AG04449 (cell line): ENCODE results near the gene NSUN2.
"Not testable (repeated sequence)": the region's sequence is repeated elsewhere in the genome, so short reads cannot be mapped to it uniquely, and the experiment has no call there.

ENCODE experiments used
- CTCF ChIA-PET: fragments of 350-600 bp; formaldehyde crosslinking; extraction: SDS; loops from one replicate; lab custom pipeline; 2021; ENCODE audit warnings: antibody characterized with exemption; lab: Yijun Ruan, JAX
- POLR2A ChIA-PET: fragments of 400-600, 350-600 bp; formaldehyde crosslinking; extraction: SDS; loops from one replicate; lab custom pipeline; 2020; ENCODE audit warnings: antibody characterized with exemption, inconsistent platforms; lab: Yijun Ruan, JAX
- DNase-seq: peaks from one replicate; pipeline ENCODE4 v3.0.0-alpha.2; 2010; ENCODE audit warnings: low read depth, low spot score
- H3K4me3 ChIP-seq: 2 replicates; pipeline ENCODE4 v1.5.1; 2011; ENCODE audit warnings: low read depth, mild to moderate bottlenecking, control low read depth, low read length
- CTCF ChIP-seq: IDR thresholded peaks from one replicate; pipeline ENCODE4 v1.5.1; 2011; ENCODE audit warnings: mild to moderate bottlenecking, moderate library complexity, low read length, control low read depth, inconsistent platforms; ENCODE audit not compliant: insufficient read depth; ENCODE audit errors: missing control alignments

Gene NSUN2

DNA sequence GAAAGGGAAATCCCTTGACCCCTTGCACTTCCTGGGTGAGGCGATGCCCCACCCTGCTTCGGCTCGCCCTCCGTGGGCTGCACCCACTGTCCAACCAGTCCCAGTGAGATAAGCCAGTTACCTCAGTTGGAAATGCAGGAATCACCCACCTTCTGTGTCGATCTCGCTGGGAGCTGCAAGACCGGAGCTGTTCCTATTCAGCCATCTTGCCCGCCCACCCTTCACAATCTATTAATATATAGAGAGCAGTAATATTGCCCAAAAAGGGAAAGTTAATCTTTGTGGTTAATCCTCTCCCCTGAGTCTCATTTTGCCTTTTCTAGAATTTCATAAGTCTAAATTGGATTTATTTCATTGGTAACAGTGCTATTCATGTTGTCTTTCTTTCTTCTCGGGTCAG lies 16.8 kb upstream of the NSUN2 start:
- no peak for TF ChIP-seq CTCF
- CTCF ChIA-PET = no interaction called here
- no peak for DNase-seq
- POLR2A ChIA-PET = interaction anchor here (0.5 kb wide), 1 partner anchor 13 kb away, joined by 3 read pairs; no protein-coding TSS in a partner anchor
- H3K4me3 ChIP-seq = no peak overlapping the region

DNA sequence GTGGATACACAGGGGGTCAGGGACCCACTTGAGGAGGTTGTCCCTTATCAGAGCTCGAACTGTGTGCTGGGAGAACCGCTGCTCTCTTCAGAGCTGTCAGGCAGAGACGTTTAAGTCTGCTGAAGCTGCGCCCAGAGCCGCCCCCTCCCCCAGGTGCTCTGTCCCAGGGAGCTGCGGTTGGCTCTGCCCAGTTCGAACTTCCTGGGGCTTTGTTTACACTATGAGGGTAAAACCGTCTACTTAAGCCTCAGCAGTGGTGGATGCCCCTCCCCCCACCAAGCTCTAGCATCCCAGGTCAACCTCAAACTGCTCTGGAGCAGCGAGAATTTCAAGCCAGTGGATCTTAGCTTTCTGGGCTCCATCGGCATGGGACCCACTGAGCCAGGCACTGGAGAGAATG lies 16.3 kb upstream of the NSUN2 start:
- CTCF ChIA-PET = no interaction called here
- TF ChIP-seq CTCF = no peak

GRCh38 chr5:6645571-6646362 lies 12.9 kb upstream of the NSUN2 start:
- H3K4me3 ChIP-seq, CTCF ChIA-PET, DNase-seq, POLR2A ChIA-PET: not testable (repeated sequence)

More for the DNA sequence above, 16.3 kb upstream of the NSUN2 start:
- no peak for DNase-seq
- POLR2A ChIA-PET = interaction anchor here (0.5 kb wide), 1 partner anchor 13 kb away, joined by 3 read pairs; no protein-coding TSS in a partner anchor
- H3K4me3 ChIP-seq = no peak overlapping the region

DNA sequence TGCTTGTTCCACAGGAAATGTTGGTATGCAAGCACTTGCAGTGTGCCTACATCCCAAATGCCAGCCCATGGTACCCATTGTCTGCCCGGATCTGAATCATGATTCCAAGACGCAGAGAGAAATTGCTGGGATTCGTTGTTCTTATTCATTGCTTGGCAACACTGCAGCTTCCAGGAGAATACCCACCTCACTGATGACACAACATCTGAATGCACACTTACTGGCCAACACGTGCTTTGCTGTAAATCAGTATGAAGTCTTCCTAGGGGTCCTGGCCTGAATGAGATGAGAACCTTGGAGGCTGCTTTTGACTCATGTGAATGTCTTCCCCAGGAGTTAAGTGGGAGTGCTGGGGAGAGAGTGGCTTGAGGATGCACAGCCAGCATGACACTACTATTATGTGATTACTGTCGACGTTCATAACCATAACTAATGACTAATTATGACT lies 12.0 kb upstream of the NSUN2 start:
- no peak for TF ChIP-seq CTCF
- ChIA-PET POLR2A (no interaction called here), CTCF (interaction anchor here (0.9 kb wide), 1 partner anchor 121 kb away, joined by 3 read pairs; no protein-coding TSS in a partner anchor)
- H3K4me3 ChIP-seq = no peak overlapping the region
- DNase-seq = no peak

DNA sequence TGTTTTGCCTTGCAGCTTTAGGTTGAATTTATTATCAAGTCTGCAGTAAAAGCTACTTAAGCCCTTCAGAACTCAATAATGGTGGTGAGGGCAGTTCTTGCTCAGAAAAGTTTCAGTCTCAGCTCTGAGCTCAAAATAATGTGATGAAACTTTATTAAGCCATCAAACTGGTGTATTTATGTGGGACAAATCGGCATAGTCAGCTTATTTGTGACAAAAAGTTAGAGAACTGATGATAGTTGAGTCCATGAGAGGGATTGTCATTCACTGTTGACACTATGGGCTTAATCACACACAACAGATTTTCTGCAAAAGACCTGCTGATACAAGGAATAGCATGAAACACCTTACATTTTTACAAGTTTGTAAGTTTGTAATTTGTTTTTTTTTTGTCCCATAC lies 9.8 kb upstream of the NSUN2 start:
- no peak for TF ChIP-seq CTCF
- POLR2A ChIA-PET = interaction anchor here (1.1 kb wide), 1 partner anchor 10 kb away, joined by 3 read pairs; no protein-coding TSS in a partner anchor
- H3K4me3 ChIP-seq = no peak overlapping the region
- DNase-seq = no peak
- CTCF ChIA-PET = no interaction called here

GRCh38 chr5:6638236-6638635 lies 5.4 kb upstream of the NSUN2 start:
- no peak for TF ChIP-seq CTCF
- DNase-seq = no peak
- ChIA-PET CTCF (no interaction called here), POLR2A (no interaction called here)
- no peak overlapping the region for H3K4me3 ChIP-seq
